Measurements from ENCODE around the gene PDE3A.

DNA sequence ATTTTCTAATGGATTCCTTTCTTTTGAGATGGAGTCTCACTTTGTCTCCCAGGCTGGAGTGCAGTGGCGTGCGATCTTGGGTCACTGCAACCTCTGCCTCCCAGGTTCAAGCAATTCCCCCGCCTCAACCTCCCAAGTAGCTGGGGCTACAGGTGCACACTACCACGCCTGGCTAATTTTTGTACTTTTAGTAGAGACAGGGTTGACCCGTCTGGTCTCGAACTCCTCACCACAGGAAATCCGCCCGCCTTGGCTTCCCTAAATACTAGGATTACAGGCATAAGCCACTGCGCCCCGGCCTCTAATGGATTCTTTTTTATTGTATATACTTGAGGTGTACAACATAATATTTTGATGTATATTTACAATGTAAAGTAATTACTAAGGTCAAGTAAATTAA lies 186.7 kb downstream of the PDE3A start:
- TF ChIP-seq POLR2AphosphoS2 (IDR thresholded peaks at IDR 0.05; ENCODE audit: low read depth, low read length): no peak
- no peak for TF ChIP-seq PML (IDR thresholded peaks at IDR 0.05; ENCODE audit: low read length)
- TF ChIP-seq EED (IDR thresholded peaks at IDR 0.05; ENCODE audit: low read depth): no peak
- no peak for TF ChIP-seq POLR2AphosphoS5 (IDR thresholded peaks at IDR 0.05; ENCODE audit: low read length)
- no peak for TF ChIP-seq HDAC6 (IDR thresholded peaks at IDR 0.05; ENCODE audit: unreplicated experiment)
- TF ChIP-seq NRF1 (conservative IDR thresholded peaks at IDR 0.05; ENCODE audit: low read depth, low read length): no peak
- TF ChIP-seq IKZF1 (conservative IDR thresholded peaks at IDR 0.05): no peak
- TF ChIP-seq RAD21 (IDR thresholded peaks at IDR 0.05; ENCODE audit: insufficient read depth, low read depth, low read length): no peak
- no peak for TF ChIP-seq NFYB (IDR thresholded peaks at IDR 0.05; ENCODE audit: insufficient read depth, low read depth, low read length)
- no peak for TF ChIP-seq SREBF1 (IDR thresholded peaks at IDR 0.05; ENCODE audit: low read length)
- no peak for TF ChIP-seq CTCF (IDR thresholded peaks at IDR 0.05 in 2 of 3, conservative IDR thresholded peaks at IDR 0.05 in 1 of 3; ENCODE audit: control insufficient read depth in 2 of 3, extremely low read depth in 1 of 3, insufficient read depth in 1 of 3, low read depth in 3 of 3, low read length in 3 of 3)
- TF ChIP-seq JUND (IDR thresholded peaks at IDR 0.05; ENCODE audit: low read depth, low read length): no peak
- no peak for TF ChIP-seq POLR2A (IDR thresholded peaks at IDR 0.05; ENCODE audit: low read depth, low read length)
- no peak for TF ChIP-seq SMARCA5 (IDR thresholded peaks at IDR 0.05)
